Right ventricle myocardium superior (tissue), 1 donor: ENCODE results near the gene RPRD2. TPM values are rescaled to one million over a fixed set of nuclear protein-coding genes. Genes with fewer than 3 reads are reported as not detected.
"Not testable (repeated sequence)": the region's sequence is repeated elsewhere in the genome, so short reads cannot be mapped to it uniquely, and the experiment has no call there.

Experiments used
- ATAC-seq: fragments of 200-7000 bp; cut with Tn5 transposase; one replicate; pipeline ENCODE4 v1.9.1; 2020; ENCODE audit warnings: mild to moderate bottlenecking; ENCODE audit not compliant: poor library complexity
- DNase-seq: peaks from one replicate; pipeline ENCODE4 v3.0.0-alpha.2; 2020
- intact Hi-C: fragments of 100-400 bp; cut with DNase I; formaldehyde crosslinking; loops from one replicate; pipeline ENCODE4 v1.11.2; 2022
- long read RNA-seq: library from polyadenylated mRNA; unstranded; transcript quantifications from one replicate; pipeline ENCODE4 v2.0.0, GENCODE V29; 2021
- total RNA-seq: library from RNA; stranded (reverse); fragmentation: NEBNext Ultra II Directional; extraction: Animal tissue kit (Norgen Biotek cat#: 25700); gene quantifications from one replicate; pipeline ENCODE4 v1.2.1, GENCODE V29; 2021
- donor health status: DM: no; HTN: yes; CAD: no; lungs with severe emphysema.

RPRD2 gene
- total RNA-seq = 20.8 TPM
- long read RNA-seq, full-length matches to known transcripts = 2 of 19 reads
- long read RNA-seq, partial matches to known transcripts = 15 of 19 reads
- long read RNA-seq, other reads (novel, unspliced or antisense) = 2 of 19 reads

DNA sequence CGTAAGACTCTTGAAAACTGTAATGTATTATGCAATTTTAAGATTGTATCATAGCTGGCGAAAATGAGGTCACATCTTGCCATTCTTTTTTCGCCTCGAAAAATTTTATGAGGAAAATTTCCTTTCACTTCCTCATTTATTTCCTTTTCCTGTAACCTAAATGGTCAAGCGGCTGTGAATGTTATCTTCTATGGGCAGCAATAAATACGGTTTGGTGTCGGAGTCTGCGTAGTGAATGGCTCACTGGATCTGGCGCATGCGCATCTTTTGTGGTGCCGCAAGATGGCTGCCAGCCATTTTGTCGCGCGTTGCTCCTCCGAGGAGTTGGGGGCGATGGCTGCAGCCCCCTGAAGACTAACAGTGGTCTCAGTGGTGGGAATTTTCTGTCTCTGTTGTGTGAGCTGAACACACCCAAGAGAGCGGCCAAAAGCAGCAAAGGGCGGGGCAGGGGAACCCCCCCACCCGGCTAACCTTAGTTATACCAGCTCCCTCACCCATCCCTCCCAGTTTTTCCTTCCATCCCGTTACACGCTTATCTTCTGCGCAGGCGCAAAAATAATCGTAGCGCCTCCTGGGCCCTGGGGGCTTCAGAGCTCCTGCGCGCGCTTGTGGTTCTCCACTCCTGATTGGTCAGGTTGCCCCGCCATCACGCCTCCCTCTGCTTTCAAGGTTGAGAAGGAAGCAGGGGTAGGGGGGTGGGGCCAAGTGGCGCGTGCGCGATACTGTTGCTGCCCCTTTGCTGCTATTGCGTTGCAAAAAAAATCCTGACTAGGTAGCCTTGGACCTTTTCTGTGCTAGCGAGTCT lies at the start of gene RPRD2:
TSS of gene RPRD2 (plus strand) at position 722 of the 805 bp plus-strand sequence. CDS start 568 bp downstream, outside the sequence.
- peak; percentile 98 for ATAC-seq
- intact Hi-C loops = no loop called here
- DNase-seq = peak; percentile 99

DNA sequence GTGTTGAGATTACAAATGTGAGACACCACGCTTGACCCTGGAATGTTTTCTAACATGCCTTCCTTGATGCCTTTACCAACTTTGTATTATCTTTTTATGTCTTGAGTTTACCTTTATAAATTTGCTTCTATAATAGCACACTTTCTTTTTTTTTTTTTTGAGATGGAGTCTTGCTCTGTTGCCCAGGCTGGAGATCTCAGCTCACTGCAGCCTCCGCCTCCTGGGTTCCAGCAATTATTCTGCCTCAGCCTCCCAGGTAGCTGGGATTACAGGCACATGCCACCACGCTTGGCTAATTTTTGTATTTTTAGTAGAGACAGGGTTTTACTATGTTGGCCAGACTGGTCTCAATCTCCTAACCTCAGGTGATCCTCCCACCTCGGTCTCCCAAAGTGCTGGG lies 49.3 kb upstream of the RPRD2 start:
- ATAC-seq, DNase-seq, intact Hi-C loops: not testable (repeated sequence)

DNA sequence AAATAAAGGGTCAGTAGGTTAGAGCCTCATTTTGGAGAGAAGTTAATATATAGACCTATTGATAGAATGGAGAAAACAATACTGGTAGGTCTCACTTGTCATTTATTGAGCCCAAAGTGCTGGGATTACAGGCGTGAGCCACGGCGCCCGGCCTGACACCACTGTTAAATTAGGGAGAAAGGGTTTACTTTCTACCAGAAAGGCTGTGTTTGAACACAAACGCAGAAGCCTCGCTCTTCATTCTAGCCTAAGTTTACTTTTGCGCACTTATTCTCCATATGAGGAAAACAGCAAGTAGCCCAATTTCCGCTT lies 43.3 kb upstream of the RPRD2 start:
- ATAC-seq = no peak
- intact Hi-C loops = no loop called here
- no peak for DNase-seq

DNA sequence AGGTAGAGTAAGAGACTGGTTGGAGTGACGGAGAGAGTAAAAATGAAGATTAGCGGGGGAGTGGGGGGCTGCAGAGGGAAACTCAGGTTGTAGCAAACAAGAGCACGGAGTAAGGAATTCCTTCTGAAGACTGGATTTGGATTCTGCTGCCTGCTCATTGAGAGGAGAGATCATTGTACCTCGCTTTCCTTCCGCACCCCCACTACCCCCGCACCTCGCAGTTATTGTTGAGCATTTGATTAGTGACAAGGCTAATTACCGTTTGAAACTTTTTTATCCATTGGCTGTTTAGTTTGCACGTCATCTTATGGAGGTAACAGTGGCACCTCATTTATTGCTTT lies 42.2 kb upstream of the RPRD2 start:
- ATAC-seq (no peak), DNase-seq (no peak)
- intact Hi-C loops = no loop called here

DNA sequence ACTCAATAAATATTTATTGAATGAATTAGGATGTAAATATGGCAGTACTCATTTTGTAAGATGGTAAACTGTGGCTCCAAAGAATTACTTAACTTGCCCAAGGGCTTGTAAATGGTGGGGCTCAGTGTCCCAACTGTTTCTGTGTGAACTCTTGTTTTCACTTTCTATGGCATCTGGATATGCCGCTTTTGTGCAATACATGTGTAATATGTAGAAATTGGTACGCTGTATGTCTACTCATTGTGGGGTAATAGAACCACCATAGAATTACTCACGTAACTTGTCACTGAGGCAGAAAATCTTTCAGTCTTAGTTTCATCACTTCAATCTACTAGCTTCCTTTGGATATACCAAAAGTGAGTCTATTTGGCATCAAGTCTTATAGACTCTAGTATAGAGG lies 41.6 kb upstream of the RPRD2 start:
- intact Hi-C loops = no loop called here
- ATAC-seq (no peak), DNase-seq (no peak)

DNA sequence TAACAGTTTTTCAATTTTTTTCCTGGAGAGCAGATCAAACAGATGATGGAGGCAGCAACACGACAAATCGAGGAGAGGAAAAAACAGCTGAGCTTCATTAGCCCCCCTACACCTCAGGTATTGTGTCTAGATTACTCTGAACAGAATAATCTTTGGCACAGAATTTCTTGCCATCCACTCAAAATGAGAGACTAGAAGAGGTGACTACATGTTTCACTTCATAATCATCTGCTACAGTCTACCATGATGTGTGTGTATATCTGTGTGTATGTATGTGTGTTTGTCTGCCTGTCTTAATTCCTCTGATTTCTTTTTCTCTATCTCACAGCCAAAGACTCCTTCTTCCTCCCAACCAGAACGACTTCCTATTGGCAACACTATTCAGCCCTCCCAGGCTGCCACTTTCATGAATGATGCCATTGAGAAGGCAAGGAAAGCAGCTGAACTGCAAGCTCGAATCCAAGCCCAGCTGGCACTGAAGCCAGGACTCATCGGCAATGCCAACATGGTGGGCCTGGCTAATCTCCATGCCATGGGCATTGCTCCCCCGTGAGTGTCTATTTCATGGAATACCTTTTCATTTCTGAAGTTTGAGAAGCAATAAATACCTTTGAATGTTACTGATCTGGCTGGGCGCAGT lies 31.2 kb upstream of the RPRD2 start:
- no peak for ATAC-seq
- intact Hi-C loops = no loop called here
- no peak for DNase-seq

DNA sequence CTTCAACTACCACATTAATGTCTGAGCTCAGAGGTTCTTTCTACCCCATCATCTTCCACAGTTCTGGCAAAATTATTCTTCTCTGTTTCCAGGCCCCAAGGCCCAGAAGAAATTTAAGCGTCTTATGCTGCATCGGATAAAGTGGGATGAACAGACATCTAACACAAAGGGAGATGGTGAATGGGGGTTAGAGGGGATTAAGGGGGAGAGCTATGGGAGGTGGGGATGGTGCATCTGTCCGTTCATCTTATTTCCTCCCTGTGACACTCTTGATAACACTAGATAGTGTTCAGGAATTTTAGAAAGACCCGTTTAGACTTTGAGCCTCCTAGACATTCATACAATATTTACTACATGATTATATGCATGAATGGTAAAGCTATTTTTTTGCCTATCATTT lies 17.6 kb upstream of the RPRD2 start:
- DNase-seq (no peak), ATAC-seq (no peak)
- intact Hi-C loops = loop anchor here (10.0 kb wide), 1 partner anchor 478 kb away; no protein-coding TSS in a partner anchor

DNA sequence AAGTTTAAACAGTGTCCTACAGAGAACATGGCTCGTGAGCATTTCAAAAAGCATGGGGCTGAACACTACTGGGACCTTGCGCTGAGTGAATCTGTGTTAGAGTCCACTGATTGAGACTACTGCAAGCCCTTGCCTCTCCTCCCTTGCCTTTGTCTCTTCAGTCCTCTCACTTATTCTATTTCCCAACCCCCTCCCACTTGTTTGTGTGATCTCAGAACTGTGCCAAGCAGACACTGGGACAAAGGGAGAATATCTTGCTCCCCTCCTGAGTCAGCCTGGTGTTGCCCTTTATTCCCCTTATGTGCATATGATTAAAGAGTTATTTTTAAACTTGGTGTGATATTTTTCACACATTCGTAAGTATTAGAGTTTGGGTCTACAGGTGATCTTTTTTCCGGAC lies 11.1 kb upstream of the RPRD2 start:
- intact Hi-C loops = no loop called here
- no peak for DNase-seq
- ATAC-seq = no peak

DNA sequence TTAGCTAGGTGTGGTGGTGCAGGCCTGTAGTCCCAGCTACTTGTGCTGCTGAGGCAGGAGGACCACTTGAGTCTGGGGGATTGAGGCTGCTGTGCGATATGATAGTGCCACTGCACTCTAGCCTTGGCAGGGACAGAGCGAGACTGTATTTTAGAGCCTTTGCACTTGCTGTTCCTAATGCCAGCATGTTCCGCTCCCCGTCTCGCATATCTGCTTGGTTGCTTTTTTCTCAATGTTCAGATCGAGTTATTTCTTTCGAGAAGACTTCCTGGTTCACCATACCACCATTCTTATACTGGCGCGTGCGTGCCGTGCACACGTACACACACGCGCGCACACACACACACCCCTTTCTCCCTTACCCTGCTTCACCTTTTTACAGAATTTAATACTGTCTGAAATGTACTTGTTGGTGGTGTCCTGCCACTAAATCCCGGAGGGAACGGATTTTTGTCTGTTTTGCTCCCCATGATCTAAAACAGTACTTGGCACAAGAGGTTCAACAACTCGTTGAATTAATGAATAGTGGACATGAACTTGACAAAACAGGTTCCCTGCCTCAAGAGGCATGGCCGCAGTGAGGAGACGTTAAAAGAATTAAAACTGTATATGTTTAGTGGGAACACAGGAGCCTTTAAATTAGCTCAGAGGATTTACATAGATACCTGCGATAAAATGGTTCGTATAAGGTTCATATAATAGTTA lies 1.1 kb upstream of the RPRD2 start:
- intact Hi-C loops = no loop called here
- ATAC-seq (no peak), DNase-seq (no peak)

DNA sequence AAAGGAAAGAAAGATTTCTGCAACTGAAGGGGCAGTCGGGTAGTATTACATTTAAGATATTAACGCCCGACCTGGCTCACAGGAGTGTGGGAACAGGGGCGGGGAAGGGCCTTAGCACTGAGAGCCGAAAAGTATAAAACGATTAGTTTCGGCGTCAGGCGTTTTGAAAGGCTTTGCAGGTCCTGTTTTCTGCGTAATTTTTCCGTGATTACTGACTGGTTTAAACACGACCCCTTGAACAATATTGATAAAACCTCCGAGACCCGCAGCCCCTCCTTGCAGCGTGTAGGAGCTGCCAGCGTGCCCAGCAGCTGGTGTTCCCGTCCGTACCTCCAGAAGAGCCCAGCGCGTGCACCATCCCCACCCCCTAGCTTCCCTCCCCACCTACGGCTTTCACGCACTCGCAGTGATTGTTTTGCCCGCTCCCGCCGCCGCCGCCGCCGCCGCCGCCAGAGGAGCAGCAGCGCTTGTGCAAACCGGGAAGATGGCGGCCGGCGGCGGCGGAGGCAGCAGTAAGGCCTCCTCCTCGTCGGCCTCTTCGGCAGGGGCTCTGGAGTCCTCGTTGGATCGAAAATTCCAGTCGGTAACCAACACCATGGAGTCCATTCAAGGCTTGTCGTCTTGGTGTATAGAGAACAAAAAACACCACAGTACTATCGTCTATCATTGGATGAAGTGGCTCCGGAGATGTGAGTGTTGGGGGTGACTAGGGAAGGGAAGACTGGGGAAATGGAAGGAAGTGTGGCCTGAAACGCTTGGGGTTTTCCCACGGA lies 470 bp downstream of the RPRD2 start:
- ATAC-seq = peak; percentile 68
- DNase-seq = peak; percentile 89
- intact Hi-C loops = no loop called here

DNA sequence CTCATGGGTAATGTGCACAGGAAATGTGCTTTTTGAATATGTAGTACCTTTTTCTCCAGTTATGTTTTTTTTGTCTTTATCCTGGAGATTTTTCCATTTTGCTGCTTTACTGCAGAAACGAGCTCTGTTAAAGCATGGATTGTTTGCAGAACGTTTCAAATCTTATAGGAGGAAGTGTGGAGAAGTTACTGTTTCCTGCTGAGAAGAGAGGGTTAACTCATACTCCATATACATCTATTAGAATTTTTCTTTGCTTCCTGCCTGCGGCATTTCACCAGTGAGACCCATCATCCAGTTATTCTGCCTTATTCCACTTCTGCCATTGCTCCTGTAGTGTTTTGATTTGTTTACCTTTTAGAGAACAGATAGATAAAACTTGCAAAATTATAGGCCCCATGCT lies 2.0 kb downstream of the RPRD2 start:
- DNase-seq (no peak), ATAC-seq (no peak)
- intact Hi-C loops = no loop called here

DNA sequence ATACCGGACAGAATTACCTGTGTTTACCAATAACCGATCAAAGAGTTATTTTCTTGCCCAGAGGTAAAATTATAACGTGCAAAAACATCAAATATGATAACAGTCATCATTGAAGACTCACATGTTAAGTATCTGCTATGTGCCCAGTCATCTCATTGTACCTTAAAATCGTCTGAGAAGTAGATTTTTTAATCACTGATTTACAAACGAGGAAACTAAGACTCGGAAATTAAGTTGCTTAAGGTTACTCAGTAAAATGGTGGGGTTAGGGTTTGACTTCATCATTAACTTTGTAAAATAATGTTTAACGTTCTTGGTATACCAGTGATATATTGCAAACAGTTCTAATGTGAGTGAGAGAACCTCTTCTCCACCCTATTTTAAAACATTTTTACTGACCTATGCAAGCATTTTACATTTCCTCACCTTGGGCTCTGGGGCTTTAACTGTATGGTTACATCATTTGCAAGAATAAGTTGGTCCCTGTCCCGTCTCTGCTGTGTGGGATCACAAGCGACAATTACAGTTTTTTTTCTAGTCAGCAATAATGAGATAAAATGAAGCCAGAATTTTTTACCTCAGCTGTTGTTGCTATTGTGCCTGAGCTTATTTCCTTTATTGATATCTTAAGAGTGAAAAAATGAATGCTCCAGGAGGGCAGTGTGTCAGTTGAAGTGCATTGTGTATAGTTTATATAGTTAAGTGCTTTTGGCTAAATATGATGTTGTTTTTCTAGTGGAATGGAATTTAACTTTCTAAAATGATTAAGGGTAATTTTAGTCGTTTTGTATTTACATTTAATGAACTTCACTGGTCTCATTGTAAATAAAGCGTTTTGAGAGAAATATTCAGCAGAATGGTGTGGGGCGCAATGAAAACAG lies 2.7 kb downstream of the RPRD2 start:
- intact Hi-C loops = no loop called here
- ATAC-seq (no peak), DNase-seq (no peak)

DNA sequence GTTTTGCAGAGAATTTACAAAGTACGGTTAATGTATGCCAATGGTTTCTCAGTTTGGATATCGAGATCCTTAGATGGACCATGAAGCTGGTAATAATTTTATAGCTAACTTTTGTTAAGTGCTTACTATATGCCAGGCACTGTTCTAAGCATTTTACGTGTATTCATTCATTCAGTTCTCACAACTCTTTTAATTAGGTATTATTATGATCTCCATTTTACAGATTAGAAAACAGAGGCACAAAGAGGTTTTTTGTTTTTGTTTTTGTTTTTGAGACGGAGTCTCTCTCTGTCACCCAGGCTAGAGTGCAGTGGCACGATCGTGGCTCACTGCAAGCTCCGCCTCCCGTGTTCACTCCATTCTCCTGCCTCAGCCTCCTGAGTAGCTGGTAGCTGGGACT lies 7.2 kb downstream of the RPRD2 start:
- intact Hi-C loops = no loop called here
- DNase-seq (no peak), ATAC-seq (no peak)

DNA sequence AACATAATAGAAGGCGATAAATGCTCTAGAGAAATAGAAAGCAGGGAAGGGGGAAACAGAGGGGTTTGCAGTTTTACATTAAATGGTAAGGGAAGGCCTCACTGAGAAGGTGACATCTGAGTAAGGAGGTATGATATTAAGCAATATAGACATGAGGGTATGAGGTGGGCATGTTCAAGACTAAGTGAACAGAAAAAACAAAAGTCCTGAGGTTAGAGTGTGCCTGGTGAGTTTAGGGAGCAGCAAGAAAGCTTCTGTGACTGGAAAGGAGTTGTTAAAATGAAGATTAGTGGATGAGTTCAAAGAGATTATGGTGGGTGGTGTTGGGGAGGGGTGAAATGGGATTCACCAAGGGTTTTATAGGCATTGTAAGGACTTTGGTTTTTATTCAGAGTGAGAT lies 8.6 kb downstream of the RPRD2 start:
- intact Hi-C loops = no loop called here
- no peak for DNase-seq
- ATAC-seq = no peak

DNA sequence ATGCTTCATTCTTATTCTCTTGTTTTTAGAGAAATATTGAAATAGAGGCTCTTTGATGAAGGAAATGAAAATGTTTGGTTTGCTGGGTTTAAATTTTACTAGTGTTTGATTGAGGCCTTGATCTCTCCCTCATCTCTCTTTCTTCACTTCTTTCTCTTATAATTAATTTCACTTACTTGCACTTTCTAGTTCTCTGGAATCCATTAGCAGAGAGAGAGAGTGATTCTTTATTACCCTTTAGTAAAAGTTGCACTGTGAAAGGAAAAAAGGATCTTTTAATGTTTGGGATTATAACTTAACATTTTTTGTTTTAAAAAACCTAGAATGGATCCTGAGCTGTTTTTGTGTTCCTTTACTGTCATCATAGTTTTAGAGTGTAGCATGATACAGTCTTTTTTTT lies 12.2 kb downstream of the RPRD2 start:
- DNase-seq = no peak
- ATAC-seq = no peak
- intact Hi-C loops = no loop called here

DNA sequence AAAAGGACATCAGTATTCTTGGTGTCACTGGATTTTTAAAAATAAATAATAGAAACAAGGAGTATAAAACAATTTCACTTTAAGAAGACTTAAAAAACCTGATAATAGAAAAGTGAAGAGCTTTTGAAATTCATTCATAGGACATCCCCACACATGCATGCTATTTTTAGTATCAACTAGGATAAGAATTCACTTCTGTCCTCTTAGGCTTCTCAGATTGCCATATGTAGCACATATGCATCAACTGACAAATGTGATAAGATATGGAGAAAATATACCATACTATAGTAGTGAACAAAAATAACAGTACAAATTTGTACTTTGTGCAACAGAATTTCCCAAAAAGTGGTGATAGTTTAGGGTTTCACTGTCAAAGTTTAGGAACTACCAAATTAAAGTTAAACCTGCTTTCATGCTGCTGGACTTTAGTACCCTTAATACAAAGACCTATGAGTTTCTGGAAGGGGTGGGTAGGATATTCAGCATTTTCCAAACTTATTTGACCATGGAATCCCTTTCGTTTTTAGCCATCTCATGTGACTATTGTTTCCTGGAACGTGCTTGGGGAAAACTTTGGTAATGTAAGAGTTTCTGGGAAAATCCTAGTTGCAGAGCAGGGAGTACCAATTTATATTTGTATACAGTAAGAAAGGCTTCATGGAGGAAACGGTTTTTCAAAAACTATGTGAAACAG lies 19.8 kb downstream of the RPRD2 start:
- ATAC-seq = no peak

DNA sequence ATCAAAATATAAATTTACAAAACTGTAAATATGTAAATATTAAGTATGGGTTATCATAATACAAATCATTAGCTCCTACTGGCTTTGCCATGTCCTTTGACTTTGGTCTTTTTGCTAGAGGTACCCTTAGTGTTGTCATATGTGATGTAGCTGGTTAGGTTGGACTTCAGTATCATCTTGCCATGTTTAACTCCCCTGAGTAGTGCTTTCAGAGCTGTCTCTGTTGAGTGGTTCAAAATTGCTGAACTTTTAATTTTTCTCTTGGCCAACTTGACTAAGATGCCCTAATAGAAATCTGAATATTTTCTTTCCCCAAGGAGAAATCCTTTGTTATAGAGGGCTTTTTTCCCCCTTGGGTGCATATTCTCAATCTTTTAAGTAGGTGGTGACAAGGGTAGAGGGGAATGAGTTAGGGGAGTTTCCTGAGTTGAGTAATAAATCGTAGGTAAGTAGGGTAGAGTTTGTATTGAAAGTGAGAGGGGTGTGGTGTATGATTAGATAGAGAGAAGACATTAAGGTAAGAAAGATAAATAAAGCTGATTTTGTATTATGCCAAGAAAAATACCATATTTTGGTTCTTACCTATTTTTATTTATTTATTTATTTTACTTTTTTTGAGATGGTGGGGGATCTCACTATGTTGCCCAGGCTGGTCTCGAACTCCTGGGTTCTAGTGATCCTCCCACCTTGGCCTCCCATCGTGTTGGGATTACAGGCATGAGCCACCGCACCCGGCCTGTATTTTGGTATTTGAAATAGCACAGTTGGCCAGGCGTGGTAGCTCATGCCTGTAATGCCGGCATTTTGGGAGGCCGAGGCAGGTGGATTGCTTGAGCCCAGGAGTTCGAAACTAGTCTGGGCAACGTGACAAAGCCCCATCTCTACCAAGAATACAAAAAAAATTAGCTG lies 21.8 kb downstream of the RPRD2 start:
- DNase-seq (no peak), ATAC-seq (no peak)
- intact Hi-C loops = no loop called here

More for the DNA sequence above, 19.8 kb downstream of the RPRD2 start:
- intact Hi-C loops = no loop called here
- DNase-seq = no peak
